AG09319 (cell line): ENCODE results near the gene PDE9A.

Experiments used
- DNase-seq: peaks from one replicate; pipeline ENCODE4 v3.0.0-alpha.2; 2010; ENCODE audit warnings: low read depth; ENCODE audit errors: extremely low read depth
- TF ChIP-seq, protein P1 (sequence below): IDR thresholded peaks from 2 replicates; pipeline ENCODE4 v1.5.1; 2011; ENCODE audit warnings: low read depth, mild to moderate bottlenecking, inconsistent platforms, low read length, moderate library complexity

PDE9A gene

DNA sequence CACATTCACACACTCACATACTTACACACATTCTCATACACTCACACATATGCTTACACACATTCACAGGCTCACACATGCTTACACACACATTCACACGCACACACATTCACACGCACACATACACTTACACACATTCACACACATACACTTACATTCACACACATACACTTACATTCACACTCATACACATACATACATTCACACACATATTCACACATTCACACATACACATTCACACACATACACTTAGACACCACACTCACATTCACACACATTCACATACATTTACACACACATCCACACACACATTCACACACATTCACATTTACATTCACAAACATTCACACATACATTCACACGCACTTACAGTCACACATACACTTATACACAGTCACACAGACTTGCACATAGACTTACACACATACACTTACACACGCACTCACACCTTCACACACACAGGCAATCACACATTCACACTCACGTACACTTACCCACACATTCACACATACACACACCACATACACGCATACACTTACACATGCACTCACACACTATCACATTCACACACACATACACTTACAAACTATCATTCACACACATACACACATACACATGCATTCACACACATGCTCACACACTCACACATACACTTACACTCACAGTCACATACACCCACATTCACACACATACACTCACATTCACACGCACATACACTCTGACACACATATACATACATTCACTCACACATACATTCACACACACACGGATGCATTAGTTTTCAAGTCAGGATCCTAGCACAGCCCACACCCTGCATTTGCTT, 16.8 kb downstream of the PDE9A start:
- TF ChIP-seq, protein P1, sequence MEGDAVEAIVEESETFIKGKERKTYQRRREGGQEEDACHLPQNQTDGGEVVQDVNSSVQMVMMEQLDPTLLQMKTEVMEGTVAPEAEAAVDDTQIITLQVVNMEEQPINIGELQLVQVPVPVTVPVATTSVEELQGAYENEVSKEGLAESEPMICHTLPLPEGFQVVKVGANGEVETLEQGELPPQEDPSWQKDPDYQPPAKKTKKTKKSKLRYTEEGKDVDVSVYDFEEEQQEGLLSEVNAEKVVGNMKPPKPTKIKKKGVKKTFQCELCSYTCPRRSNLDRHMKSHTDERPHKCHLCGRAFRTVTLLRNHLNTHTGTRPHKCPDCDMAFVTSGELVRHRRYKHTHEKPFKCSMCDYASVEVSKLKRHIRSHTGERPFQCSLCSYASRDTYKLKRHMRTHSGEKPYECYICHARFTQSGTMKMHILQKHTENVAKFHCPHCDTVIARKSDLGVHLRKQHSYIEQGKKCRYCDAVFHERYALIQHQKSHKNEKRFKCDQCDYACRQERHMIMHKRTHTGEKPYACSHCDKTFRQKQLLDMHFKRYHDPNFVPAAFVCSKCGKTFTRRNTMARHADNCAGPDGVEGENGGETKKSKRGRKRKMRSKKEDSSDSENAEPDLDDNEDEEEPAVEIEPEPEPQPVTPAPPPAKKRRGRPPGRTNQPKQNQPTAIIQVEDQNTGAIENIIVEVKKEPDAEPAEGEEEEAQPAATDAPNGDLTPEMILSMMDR = no peak
- DNase-seq = no peak

DNA sequence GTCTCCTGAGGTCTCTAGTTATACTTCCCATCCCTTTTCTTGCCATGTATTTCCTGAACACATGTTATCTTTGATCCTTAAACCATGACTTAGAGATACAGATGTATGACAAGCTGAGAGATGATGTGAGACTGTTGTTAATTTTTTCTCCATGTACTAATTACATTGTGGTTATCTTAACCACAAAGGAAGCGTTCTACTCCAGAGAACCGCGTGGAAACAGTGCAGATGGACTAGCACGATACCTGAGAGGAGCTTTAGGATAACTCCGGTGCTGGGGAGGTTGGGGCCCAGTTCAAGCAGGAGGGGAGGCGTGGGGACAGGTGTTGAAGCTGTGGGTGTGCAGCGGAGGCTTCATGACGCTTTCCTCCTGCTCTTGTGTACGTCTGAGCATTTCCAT, 17.5 kb downstream of the PDE9A start:
- TF ChIP-seq, protein P1 = no peak
- no peak for DNase-seq

DNA sequence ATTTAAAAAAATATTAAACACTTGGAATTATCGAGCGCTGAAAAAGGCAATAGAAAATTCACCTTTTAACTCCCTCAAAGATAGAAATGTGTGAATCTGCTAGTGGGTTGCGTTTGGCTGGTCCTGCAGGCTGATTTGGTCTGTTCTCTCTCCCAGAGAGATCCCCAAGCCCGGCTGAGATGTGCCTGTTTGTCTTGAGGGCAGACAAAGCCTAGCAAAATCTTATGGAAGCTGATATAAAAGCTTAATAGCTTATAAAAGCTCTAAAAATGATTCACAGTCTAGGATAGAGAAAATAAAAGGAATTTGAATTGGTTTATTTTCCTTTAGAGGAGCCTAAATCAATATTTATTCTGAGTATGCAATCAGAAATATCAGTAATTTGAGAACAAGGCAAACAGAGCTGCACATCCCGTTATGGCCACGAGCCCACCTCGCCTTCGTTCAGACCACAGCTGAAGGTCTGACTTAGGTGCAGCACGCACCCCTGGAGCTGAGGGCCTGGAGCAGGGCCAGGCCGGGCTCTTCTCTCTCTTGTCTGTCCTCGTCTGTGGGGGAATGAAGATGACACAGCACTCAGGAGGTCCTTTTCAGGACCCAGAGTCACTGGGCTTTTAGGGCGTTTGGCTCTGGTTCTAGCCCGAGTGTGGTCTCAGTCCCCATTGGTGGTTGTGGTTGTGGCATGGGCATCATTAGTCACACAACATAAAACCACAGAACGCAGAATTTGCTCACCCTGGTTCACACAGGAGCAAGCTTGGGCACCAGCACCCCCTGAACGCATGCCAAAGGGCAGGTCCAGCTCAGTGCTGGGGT, 18.6 kb downstream of the PDE9A start:
- TF ChIP-seq, protein P1 = no peak
- DNase-seq = no peak

DNA sequence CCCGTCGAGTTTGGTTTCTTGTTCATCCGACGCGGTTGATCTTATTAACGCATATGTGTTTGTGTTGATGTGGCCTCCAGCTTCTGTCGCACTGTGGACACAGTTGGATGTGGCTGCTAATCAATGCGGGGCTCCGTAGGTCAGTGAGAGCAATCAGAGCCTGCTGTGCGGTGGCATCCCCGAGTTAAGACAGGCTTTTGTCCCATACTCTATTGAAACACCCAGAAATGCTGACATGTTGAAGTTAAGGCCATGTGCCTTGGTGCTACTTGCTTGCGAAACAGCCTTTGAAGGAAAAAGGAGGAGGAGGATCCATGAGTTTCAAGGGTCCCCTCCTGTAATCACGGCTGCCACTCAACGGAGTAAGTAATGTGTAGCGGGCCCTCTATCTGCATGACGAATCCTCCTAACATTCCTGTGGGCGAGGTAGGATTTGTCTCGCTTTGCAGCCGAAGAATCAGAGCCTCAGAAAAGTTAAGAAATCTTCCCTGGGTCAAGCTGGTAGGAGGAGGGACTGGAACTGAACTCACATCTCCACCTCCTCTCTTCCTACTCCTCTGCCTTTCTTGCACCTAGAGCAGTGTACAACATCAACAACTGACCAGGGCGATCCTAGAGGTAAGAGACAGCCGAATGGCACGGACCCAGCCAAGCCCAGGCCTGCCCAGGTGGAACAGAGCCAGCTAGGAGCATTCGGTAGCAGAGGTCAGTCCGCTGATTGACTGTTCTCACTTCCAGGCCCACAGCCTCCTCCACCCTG, 19.5 kb downstream of the PDE9A start:
- TF ChIP-seq, protein P1 = no peak
- DNase-seq = no peak

DNA sequence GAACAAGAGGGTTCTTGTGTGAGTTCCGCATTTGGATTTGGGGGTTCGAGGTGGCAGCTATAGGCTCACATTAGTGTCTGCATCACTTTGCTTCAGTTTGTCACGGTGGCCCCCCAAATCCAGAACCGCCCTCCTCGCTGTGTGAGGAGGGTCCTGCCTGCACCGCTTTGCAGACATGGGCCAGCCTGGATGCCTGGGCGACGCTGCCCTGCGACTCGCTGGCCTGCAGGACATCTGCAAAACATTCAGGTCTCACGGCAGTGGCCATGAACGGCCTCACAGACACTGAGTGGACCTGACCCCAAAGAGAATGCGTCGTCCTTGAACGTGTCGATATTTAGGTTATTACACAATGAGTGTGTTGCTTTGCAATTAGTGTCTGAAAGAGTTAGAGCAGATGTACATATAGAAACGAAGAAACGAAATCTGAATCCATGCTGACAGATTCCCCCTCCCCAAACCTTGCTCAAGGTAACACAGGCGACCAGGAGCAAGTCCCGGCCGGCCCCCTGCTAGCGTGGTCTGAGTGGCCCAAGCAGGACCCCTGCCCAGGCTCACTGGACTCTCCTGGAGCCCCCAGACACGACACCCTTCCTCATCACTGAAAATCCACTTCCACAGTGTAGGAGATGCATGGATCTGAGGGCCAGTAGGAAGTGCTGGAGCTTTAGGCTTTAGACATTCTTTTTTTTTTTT, 20.4 kb downstream of the PDE9A start:
- TF ChIP-seq, protein P1 = no peak
- no peak for DNase-seq

DNA sequence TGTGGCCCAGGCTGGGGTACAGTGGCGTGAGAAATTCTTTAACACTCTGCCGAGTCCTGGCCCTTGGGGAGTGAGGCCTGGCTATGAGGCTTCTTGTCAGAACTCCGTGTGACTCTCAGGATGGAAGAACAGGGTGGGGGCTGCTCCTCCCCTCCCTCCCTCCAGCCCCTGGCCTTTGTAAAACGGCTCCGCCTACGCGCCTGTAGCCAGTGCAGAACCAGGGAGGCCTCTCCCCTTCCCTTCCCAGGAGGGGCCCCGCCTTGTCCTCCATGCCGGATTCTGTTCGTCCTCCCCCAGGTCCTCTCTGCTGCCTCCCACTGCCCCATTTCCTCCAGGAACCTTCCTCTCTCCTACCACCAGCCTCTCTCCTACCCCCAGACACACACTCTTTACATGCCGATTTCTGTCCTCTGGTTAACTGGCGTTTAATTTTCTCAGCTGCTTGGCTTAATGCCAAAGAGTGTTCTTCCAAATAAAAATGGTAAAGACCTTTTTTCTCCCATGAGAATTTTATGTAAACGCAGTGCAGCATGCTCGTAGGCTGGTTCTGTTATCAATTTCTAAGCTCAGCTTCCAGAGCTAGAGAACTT, 21.0 kb downstream of the PDE9A start:
- TF ChIP-seq, protein P1 = no peak
- no peak for DNase-seq
